Testis (tissue), 3 donors: ENCODE data around the gene POGK. TPM values are rescaled to one million over a fixed set of nuclear protein-coding genes. Genes with fewer than 3 reads are reported as not detected.
"Not testable (repeated sequence)": the region's sequence is repeated elsewhere in the genome, so short reads cannot be mapped to it uniquely, and the experiment has no call there.

Experiments used
- DNase-seq: peaks from one replicate; pipeline ENCODE4 v3.0.0-alpha.2; 2019
- H3K27ac ChIP-seq, 2 donors: fragments of 200-600 bp; sonication (generic); one replicate each; pipeline ENCODE4 v1.5.1; 2019
- H3K27me3 ChIP-seq: fragments of 200-600 bp; sonication (generic); one replicate; pipeline ENCODE4 v1.5.1; 2019
- H3K36me3 ChIP-seq: fragments of 200-600 bp; sonication (generic); one replicate; pipeline ENCODE4 v1.5.1; 2017; ENCODE audit warnings: low read depth; ENCODE audit errors: missing control alignments
- H3K4me1 ChIP-seq: fragments of 200-600 bp; sonication (generic); one replicate; pipeline ENCODE4 v1.5.1; 2019
- H3K4me3 ChIP-seq, 2 donors: fragments of 200-600 bp; sonication (generic); one replicate each; pipeline ENCODE4 v1.5.1; 2017 to 2019
- H3K9me3 ChIP-seq: fragments of 200-600 bp; sonication (generic); one replicate; pipeline ENCODE4 v1.5.1; 2017
- CTCF ChIP-seq, 3 experiments: fragments of 450-650 bp in 2 of 3; fragments of 200-600 bp in 1 of 3; sonication (generic) in 1 of 3; IDR thresholded peaks; one replicate each; pipeline ENCODE4 v1.5.1; 2016 to 2019; ENCODE audit warnings: antibody characterized with exemption in 3 of 3, mild to moderate bottlenecking in 2 of 3, moderate library complexity in 1 of 3
- POLR2A ChIP-seq: fragments of 450-650 bp; IDR thresholded peaks from one replicate; pipeline ENCODE4 v1.6.1; 2017; ENCODE audit warnings: antibody characterized with exemption, mild to moderate bottlenecking, moderate library complexity
- WGBS, 2 donors: methylation state at CpG; one replicate each; pipeline ENCODE4 v1.1.5; 2018; 5-methylcytosine and 5-hydroxymethylcytosine counted together
- intact Hi-C: fragments of 100-400 bp; cut with DNase I; formaldehyde crosslinking; loops from one replicate; pipeline ENCODE4 v1.15.1; 2023; ENCODE audit warnings: low total_unique reads
- polyA plus RNA-seq: library from polyadenylated mRNA; stranded (reverse); fragments of 350-450 nt; fragmentation: Illumina TruSeq; extraction: RNeasy Lipid Tissue Mini Kit (QIAGEN cat#74804); gene quantifications from one replicate; pipeline ENCODE4 v1.2.3, GENCODE V29; 2014; ENCODE audit warnings: low read depth, low replicate concordance; ENCODE audit not compliant: insufficient read depth
- total RNA-seq, 2 donors: library from RNA; depleted of rRNA; stranded (reverse); fragments of >200 nt; gene quantifications; one replicate each; pipeline ENCODE4 v1.2.3, GENCODE V29; 2016

Gene POGK
- total and polyA plus RNA-seq, 3 donors from 2014 or later: 14.3 to 29.4 (median 29.2) TPM

GRCh38 chr1:166813508-166814223, 25.6 kb upstream of the POGK start:
- no peaks in the 10 kb centered on the region for H3K36me3 ChIP-seq
- intact Hi-C loops: no loop called here
- DNase-seq: no peak
- H3K27ac ChIP-seq: no peak overlapping the region
- H3K27me3 ChIP-seq: no peaks in the 10 kb centered on the region
- TF ChIP-seq CTCF (IDR thresholded peaks at IDR 0.05): no peak
- no peak for TF ChIP-seq POLR2A
- H3K9me3 ChIP-seq: no peaks in the 10 kb centered on the region
- 44 to 49% methylated on average over 2 of the region's 2 CpGs for WGBS, 2 donors
- no peak overlapping the region for H3K4me3 ChIP-seq
- no peaks in the 10 kb centered on the region for H3K4me1 ChIP-seq

GRCh38 chr1:166814611-166815010, 24.7 kb upstream of the POGK start:
- DNase-seq: no peak
- no peaks in the 10 kb centered on the region for H3K27me3 ChIP-seq
- no peak overlapping the region for H3K4me3 ChIP-seq
- no peaks in the 10 kb centered on the region for H3K4me1 ChIP-seq
- intact Hi-C loops: no loop called here
- 45 to 78% methylated on average over 2 of the region's 2 CpGs for WGBS, 2 donors
- H3K27ac ChIP-seq: no peak overlapping the region
- no peak for TF ChIP-seq POLR2A
- TF ChIP-seq CTCF (IDR thresholded peaks at IDR 0.05): no peak
- no peaks in the 10 kb centered on the region for H3K9me3 ChIP-seq
- H3K36me3 ChIP-seq: no peaks in the 10 kb centered on the region

- TF ChIP-seq POLR2A (no peak), CTCF (IDR thresholded peaks at IDR 0.05) (no peak)
- no peaks in the 10 kb centered on the region for H3K27me3 ChIP-seq
- no peaks in the 10 kb centered on the region for H3K36me3 ChIP-seq
- no peaks in the 10 kb centered on the region for H3K4me1 ChIP-seq
- no peak overlapping the region for H3K27ac ChIP-seq
- no peaks in the 10 kb centered on the region for H3K9me3 ChIP-seq
- intact Hi-C loops: no loop called here
- no peak for DNase-seq
- H3K4me3 ChIP-seq: no peak overlapping the region
- 85 to 93% methylated on average over 2 of the region's 2 CpGs for WGBS, 2 donors
These were observed 19.3 kb upstream of the POGK start for GRCh38 chr1:166819974-166820373.

GRCh38 chr1:166822385-166822784, 16.9 kb upstream of the POGK start:
- no peaks in the 10 kb centered on the region for H3K4me1 ChIP-seq
- 48 to 54% methylated on average over 7 of the region's 7 CpGs for WGBS, 2 donors
- no peaks in the 10 kb centered on the region for H3K9me3 ChIP-seq
- no peak for DNase-seq
- H3K4me3 ChIP-seq: no peak overlapping the region
- no peak overlapping the region for H3K27ac ChIP-seq
- H3K27me3 ChIP-seq: no peaks in the 10 kb centered on the region
- no peak for TF ChIP-seq POLR2A
- peak in 2 of 3 experiments; percentile 10 to 18 for TF ChIP-seq CTCF (IDR thresholded peaks at IDR 0.05)
- no peaks in the 10 kb centered on the region for H3K36me3 ChIP-seq
- intact Hi-C loops: no loop called here

GRCh38 chr1:166827426-166827825, 11.8 kb upstream of the POGK start:
- H3K27ac ChIP-seq: no peak overlapping the region
- DNase-seq: no peak
- intact Hi-C loops: no loop called here
- H3K4me3 ChIP-seq: no peak overlapping the region
- TF ChIP-seq POLR2A: no peak
- no peak for TF ChIP-seq CTCF (IDR thresholded peaks at IDR 0.05)
- no peaks in the 10 kb centered on the region for H3K4me1 ChIP-seq
- H3K36me3 ChIP-seq: no peaks in the 10 kb centered on the region
- no peaks in the 10 kb centered on the region for H3K27me3 ChIP-seq
- no peaks in the 10 kb centered on the region for H3K9me3 ChIP-seq

- H3K4me3 ChIP-seq, H3K4me1 ChIP-seq, DNase-seq, H3K27ac ChIP-seq, H3K9me3 ChIP-seq, H3K27me3 ChIP-seq, H3K36me3 ChIP-seq, intact Hi-C loops: not testable (repeated sequence)
- 60 to 85% methylated on average over 1 of the region's 1 CpG for WGBS, 2 donors
These were observed 9.5 kb upstream of the POGK start for GRCh38 chr1:166829762-166830161.
